Neuronal stem cell (in vitro differentiated cells): Measurements from ENCODE around the gene L3MBTL4.
"Not testable (repeated sequence)": the region's sequence is repeated elsewhere in the genome, so short reads cannot be mapped to it uniquely, and the experiment has no call there.

Source experiments
- DNase-seq: peaks from one replicate; pipeline ENCODE4 v3.0.0-alpha.2; 2013; ENCODE audit warnings: low spot score
- H2AFZ ChIP-seq: one replicate; pipeline ENCODE4 v1.6.1; 2013; ENCODE audit warnings: mild to moderate bottlenecking, low read length, inconsistent platforms
- H2AK5ac ChIP-seq: 2 replicates; pipeline ENCODE4 v1.6.1; 2013; ENCODE audit warnings: low read depth, mild to moderate bottlenecking, inconsistent platforms, low read length, moderate library complexity, mixed read lengths
- H2BK120ac ChIP-seq: 2 replicates; pipeline ENCODE4 v1.6.1; 2013; ENCODE audit warnings: low read depth, mild to moderate bottlenecking, inconsistent platforms, low read length, moderate library complexity, mixed read lengths
- H2BK12ac ChIP-seq: one replicate; pipeline ENCODE4 v1.6.1; 2013; ENCODE audit warnings: low read length, inconsistent platforms
- H2BK15ac ChIP-seq: 2 replicates; pipeline ENCODE4 v1.6.1; 2013; ENCODE audit warnings: mild to moderate bottlenecking, low read length, inconsistent platforms, mixed read lengths
- H2BK5ac ChIP-seq: one replicate; pipeline ENCODE4 v1.6.1; 2013; ENCODE audit warnings: inconsistent platforms, mild to moderate bottlenecking, low read length, moderate library complexity
- H3K14ac ChIP-seq: one replicate; pipeline ENCODE4 v1.6.1; 2013; ENCODE audit warnings: low read length, inconsistent platforms
- H3K18ac ChIP-seq: 2 replicates; pipeline ENCODE4 v1.6.1; 2013; ENCODE audit warnings: low read length, inconsistent platforms
- H3K23ac ChIP-seq: 2 replicates; pipeline ENCODE4 v1.6.1; 2013; ENCODE audit warnings: low read depth, mild to moderate bottlenecking, mixed read lengths, low read length, inconsistent platforms; ENCODE audit not compliant: poor library complexity
- H3K27ac ChIP-seq: replicated peaks from 3 replicates; pipeline ENCODE4 v1.5.1; 2013; ENCODE audit warnings: low read length, inconsistent platforms
- H3K27me3 ChIP-seq, 3 experiments: 2 replicates each; pipeline ENCODE4 v1.6.1; 2013; ENCODE audit warnings: low read length in 3 of 3, mild to moderate bottlenecking in 2 of 3, inconsistent platforms in 1 of 3, low read depth in 1 of 3, mixed read lengths in 1 of 3, moderate library complexity in 1 of 3; ENCODE audit not compliant: control insufficient read depth in 3 of 3, insufficient read depth in 3 of 3
- H3K36me3 ChIP-seq, 2 donors: replicated peaks in 1 of 2; 2 replicates each; pipeline ENCODE4 v1.6.1; 2013; ENCODE audit warnings: low read length in 2 of 2; ENCODE audit not compliant: control insufficient read depth in 2 of 2, insufficient read depth in 2 of 2
- H3K4ac ChIP-seq: 2 replicates; pipeline ENCODE4 v1.6.1; 2013; ENCODE audit warnings: inconsistent platforms, mild to moderate bottlenecking, low read length, moderate library complexity
- H3K4me1 ChIP-seq, 2 donors: 1 replicate in 1 of 2; 2 replicates in 1 of 2; pipeline ENCODE4 v1.6.1; 2013; ENCODE audit warnings: low read length in 2 of 2, low read depth in 1 of 2; ENCODE audit not compliant: control insufficient read depth in 2 of 2, insufficient read depth in 1 of 2
- H3K4me2 ChIP-seq: one replicate; pipeline ENCODE4 v1.6.1; 2013; ENCODE audit warnings: mild to moderate bottlenecking, low read length, inconsistent platforms; ENCODE audit not compliant: insufficient read depth, poor library complexity, severe bottlenecking
- H3K4me3 ChIP-seq, 2 donors: 2 replicates each; pipeline ENCODE4 v1.5.1; 2013; ENCODE audit warnings: low read length in 2 of 2, mild to moderate bottlenecking in 2 of 2, inconsistent platforms in 1 of 2, moderate library complexity in 1 of 2
- H3K79me1 ChIP-seq: one replicate; pipeline ENCODE4 v1.6.1; 2013; ENCODE audit warnings: low read depth, mild to moderate bottlenecking, inconsistent platforms, low read length, moderate library complexity
- H3K9ac ChIP-seq: one replicate; pipeline ENCODE4 v1.6.1; 2013; ENCODE audit warnings: mild to moderate bottlenecking, low read depth, low read length, inconsistent platforms; ENCODE audit not compliant: poor library complexity
- H3K9me3 ChIP-seq, 2 donors: replicated peaks in 1 of 2; 2 replicates each; pipeline versions ENCODE3 to v1.6.1; 2013; ENCODE audit warnings: low read length in 2 of 2, mild to moderate bottlenecking in 2 of 2, inconsistent platforms in 1 of 2, low read depth in 1 of 2, mixed read lengths in 1 of 2, moderate library complexity in 1 of 2; ENCODE audit not compliant: control insufficient read depth in 2 of 2, insufficient read depth in 1 of 2
- H4K8ac ChIP-seq: one replicate; pipeline ENCODE4 v1.6.1; 2013; ENCODE audit warnings: low read depth, mild to moderate bottlenecking, inconsistent platforms, low read length, moderate library complexity
- H4K91ac ChIP-seq: one replicate; pipeline ENCODE4 v1.6.1; 2013; ENCODE audit warnings: low read length, low read depth, mild to moderate bottlenecking, inconsistent platforms; ENCODE audit not compliant: poor library complexity
- WGBS, 2 donors: extraction: QIAGEN DNeasy Blood & Tissue Kit; methylation state at CpG; one replicate each; pipeline ENCODE4 v1.1.7; 2013; ENCODE audit warnings: missing lambda C conversion rate in 2 of 2, mixed read lengths in 1 of 2; ENCODE audit not compliant: insufficient read length in 2 of 2, insufficient replicate concordance in 1 of 2; ENCODE audit errors: extremely low coverage in 2 of 2; 5-methylcytosine and 5-hydroxymethylcytosine counted together

The L3MBTL4 gene

GRCh38 chr18:6054256-6054842 lies 360.4 kb downstream of the L3MBTL4 start:
- WGBS, 2 donors: no CpG with 5 or more reads among the region's 9 CpGs
- H3K4me1 ChIP-seq: peaks cover 10 to 37% of the 10 kb centered on the region in 2 donors
- H3K27ac ChIP-seq: no peak overlapping the region
- H2BK15ac ChIP-seq: no peak overlapping the region
- no peak overlapping the region for H4K8ac ChIP-seq
- H2AK5ac ChIP-seq: no peak overlapping the region
- no peak overlapping the region for H4K91ac ChIP-seq
- H3K9ac ChIP-seq: no peak overlapping the region
- no peak overlapping the region for H2BK120ac ChIP-seq
- no peaks in the 10 kb centered on the region for H3K9me3 ChIP-seq
- no peak overlapping the region for H3K14ac ChIP-seq
- no peak overlapping the region for H2BK12ac ChIP-seq
- H3K27me3 ChIP-seq: no peaks in the 10 kb centered on the region
- H3K36me3 ChIP-seq: no peaks in the 10 kb centered on the region
- H3K18ac ChIP-seq: peak overlapping the region; percentile 59
- no peak overlapping the region for H3K4ac ChIP-seq
- H2BK5ac ChIP-seq: no peak overlapping the region
- no peak overlapping the region for H3K23ac ChIP-seq
- no peaks in the 10 kb centered on the region for H3K79me1 ChIP-seq
- no peak overlapping the region for H3K4me2 ChIP-seq
- H2AFZ ChIP-seq: peak overlapping the region; percentile 10
- DNase-seq: no peak
- no peak overlapping the region for H3K4me3 ChIP-seq

- H3K14ac ChIP-seq: no peak overlapping the region
- H4K91ac ChIP-seq: no peak overlapping the region
- no peak overlapping the region for H2BK12ac ChIP-seq
- H3K4me1 ChIP-seq: peaks cover 6 to 21% of the 10 kb centered on the region in 2 donors
- no peak overlapping the region for H2AFZ ChIP-seq
- no peak overlapping the region for H4K8ac ChIP-seq
- no peak overlapping the region for H2BK5ac ChIP-seq
- DNase-seq: no peak
- no peak overlapping the region for H3K18ac ChIP-seq
- H3K4me2 ChIP-seq: no peak overlapping the region
- no peak overlapping the region for H3K4me3 ChIP-seq
- no peak overlapping the region for H3K4ac ChIP-seq
- no peaks in the 10 kb centered on the region for H3K36me3 ChIP-seq
- no peaks in the 10 kb centered on the region for H3K79me1 ChIP-seq
- no peaks in the 10 kb centered on the region for H3K27me3 ChIP-seq
- H3K9ac ChIP-seq: no peak overlapping the region
- H2BK15ac ChIP-seq: no peak overlapping the region
- H3K9me3 ChIP-seq: no peaks in the 10 kb centered on the region
- H2AK5ac ChIP-seq: no peak overlapping the region
- H2BK120ac ChIP-seq: no peak overlapping the region
- no peak overlapping the region for H3K23ac ChIP-seq
- H3K27ac ChIP-seq: no peak overlapping the region
- no CpG with 5 or more reads among the region's 5 CpGs for WGBS, 2 donors
Measured at GRCh38 chr18:6052449-6052913, 362.2 kb downstream of the L3MBTL4 start.

GRCh38 chr18:6047596-6047995 lies 367.1 kb downstream of the L3MBTL4 start:
- WGBS, 2 donors: no CpG with 5 or more reads among the region's 2 CpGs
- H2BK120ac ChIP-seq, H3K14ac ChIP-seq, H3K4ac ChIP-seq, H2BK12ac ChIP-seq, H3K4me1 ChIP-seq, DNase-seq, H3K27ac ChIP-seq, H2BK15ac ChIP-seq, H3K4me2 ChIP-seq, H4K91ac ChIP-seq, H2AK5ac ChIP-seq, H3K9me3 ChIP-seq, H4K8ac ChIP-seq, H3K23ac ChIP-seq, H3K9ac ChIP-seq, H3K27me3 ChIP-seq, H3K79me1 ChIP-seq, H2BK5ac ChIP-seq, H3K36me3 ChIP-seq, H3K18ac ChIP-seq, H2AFZ ChIP-seq, H3K4me3 ChIP-seq: not testable (repeated sequence)

GRCh38 chr18:6044773-6045172 lies 369.9 kb downstream of the L3MBTL4 start:
- no peak overlapping the region for H3K4me2 ChIP-seq
- no peaks in the 10 kb centered on the region for H3K79me1 ChIP-seq
- no peak overlapping the region for H2AK5ac ChIP-seq
- H3K36me3 ChIP-seq: no peaks in the 10 kb centered on the region
- H3K4me1 ChIP-seq: no peaks in the 10 kb centered on the region
- no peak overlapping the region for H2BK15ac ChIP-seq
- no peak overlapping the region for H2BK120ac ChIP-seq
- H2BK12ac ChIP-seq: no peak overlapping the region
- no peak overlapping the region for H4K8ac ChIP-seq
- H3K27ac ChIP-seq: no peak overlapping the region
- no peak overlapping the region for H2AFZ ChIP-seq
- no peak overlapping the region for H3K4me3 ChIP-seq
- H3K14ac ChIP-seq: no peak overlapping the region
- H2BK5ac ChIP-seq: no peak overlapping the region
- no peak overlapping the region for H3K4ac ChIP-seq
- H3K9me3 ChIP-seq: peaks cover 0 to 6% of the 10 kb centered on the region in 2 donors
- H3K9ac ChIP-seq: no peak overlapping the region
- H3K18ac ChIP-seq: no peak overlapping the region
- H4K91ac ChIP-seq: no peak overlapping the region
- no peak for DNase-seq
- H3K27me3 ChIP-seq: no peaks in the 10 kb centered on the region
- H3K23ac ChIP-seq: no peak overlapping the region
